AG09309 (cell line): Measurements from ENCODE around the gene PLCB2.

ENCODE experiments used
- DNase-seq: peaks from one replicate; pipeline ENCODE4 v3.0.0-alpha.2; 2010; ENCODE audit warnings: low read depth
- H3K4me3 ChIP-seq: 2 replicates; pipeline ENCODE4 v1.5.1; 2011; ENCODE audit warnings: mild to moderate bottlenecking, low read depth, low read length, moderate library complexity; ENCODE audit not compliant: control insufficient read depth
- TF ChIP-seq, protein P1 (sequence below): IDR thresholded peaks from 2 replicates; pipeline ENCODE4 v1.5.1; 2011; ENCODE audit warnings: mild to moderate bottlenecking, low read depth, low read length, inconsistent platforms; ENCODE audit not compliant: insufficient read depth, control insufficient read depth; ENCODE audit errors: missing control alignments

PLCB2 gene

DNA sequence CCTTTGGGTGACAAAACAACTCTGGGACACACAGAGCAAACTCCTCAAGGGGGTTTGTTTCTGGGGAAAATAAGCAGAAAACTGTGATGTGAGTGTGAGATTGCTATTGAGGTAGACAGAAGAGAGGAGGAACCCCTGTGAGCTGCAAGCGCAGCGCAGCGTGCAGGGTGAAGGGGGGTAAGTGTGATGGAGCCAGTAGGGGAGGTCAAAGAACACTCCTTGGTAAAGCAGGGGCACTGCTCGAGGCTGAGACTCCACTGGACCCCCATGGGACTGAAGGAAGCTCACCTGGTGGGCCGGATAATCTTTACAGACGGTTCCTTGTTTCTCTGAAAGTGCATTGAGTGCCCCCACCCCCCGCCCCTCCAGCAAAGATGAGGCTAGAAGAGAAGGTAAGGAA is 23.3 kb upstream of the PLCB2 start:
- no peak for DNase-seq
- H3K4me3 ChIP-seq: no peak overlapping the region
- TF ChIP-seq, protein P1, sequence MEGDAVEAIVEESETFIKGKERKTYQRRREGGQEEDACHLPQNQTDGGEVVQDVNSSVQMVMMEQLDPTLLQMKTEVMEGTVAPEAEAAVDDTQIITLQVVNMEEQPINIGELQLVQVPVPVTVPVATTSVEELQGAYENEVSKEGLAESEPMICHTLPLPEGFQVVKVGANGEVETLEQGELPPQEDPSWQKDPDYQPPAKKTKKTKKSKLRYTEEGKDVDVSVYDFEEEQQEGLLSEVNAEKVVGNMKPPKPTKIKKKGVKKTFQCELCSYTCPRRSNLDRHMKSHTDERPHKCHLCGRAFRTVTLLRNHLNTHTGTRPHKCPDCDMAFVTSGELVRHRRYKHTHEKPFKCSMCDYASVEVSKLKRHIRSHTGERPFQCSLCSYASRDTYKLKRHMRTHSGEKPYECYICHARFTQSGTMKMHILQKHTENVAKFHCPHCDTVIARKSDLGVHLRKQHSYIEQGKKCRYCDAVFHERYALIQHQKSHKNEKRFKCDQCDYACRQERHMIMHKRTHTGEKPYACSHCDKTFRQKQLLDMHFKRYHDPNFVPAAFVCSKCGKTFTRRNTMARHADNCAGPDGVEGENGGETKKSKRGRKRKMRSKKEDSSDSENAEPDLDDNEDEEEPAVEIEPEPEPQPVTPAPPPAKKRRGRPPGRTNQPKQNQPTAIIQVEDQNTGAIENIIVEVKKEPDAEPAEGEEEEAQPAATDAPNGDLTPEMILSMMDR: no peak

DNA sequence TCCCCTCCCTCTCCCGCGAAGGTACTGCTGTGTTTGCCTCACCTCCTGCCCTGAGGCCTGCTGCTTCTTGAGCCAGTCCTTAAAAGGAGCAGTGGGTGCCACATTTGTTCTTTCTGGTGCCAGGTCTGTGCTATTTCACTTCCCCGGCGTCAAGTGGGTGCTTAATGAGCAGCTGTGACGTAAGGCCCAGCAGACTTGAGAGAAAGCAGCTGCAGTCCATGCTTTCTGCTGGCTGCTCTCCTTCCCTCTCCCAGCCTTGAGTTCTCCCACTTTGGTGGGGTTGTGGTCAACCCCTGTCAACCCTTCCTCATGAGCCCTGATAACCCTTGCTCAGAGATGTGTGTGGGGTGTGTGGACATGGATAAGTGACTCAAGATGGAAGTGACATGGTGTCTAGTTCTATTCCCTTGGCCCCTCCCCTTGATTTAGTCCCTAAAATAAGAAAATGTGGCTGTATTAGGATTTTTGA is 22.7 kb upstream of the PLCB2 start:
- TF ChIP-seq, protein P1: no peak
- H3K4me3 ChIP-seq: no peak overlapping the region
- DNase-seq: no peak

DNA sequence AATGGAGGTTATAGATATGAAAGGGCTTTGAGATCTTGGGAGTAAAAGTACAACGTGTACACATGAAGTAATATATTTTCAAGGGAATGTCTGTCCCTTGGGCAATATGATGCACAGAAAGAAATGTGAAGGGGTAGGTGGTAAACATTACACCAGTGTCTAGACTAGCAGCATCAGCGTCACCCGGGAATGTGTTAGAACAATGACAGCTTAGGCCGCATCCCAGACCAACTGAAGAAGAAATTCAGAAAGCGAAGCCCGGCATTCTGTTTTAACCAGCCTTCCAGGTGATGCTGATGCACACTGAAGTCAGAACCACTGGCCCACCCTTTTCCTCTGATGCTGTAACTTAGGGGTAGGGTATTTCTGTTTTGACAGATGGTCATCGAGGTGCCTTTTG is 22.1 kb upstream of the PLCB2 start:
- DNase-seq: no peak
- no peak overlapping the region for H3K4me3 ChIP-seq
- TF ChIP-seq, protein P1: no peak

DNA sequence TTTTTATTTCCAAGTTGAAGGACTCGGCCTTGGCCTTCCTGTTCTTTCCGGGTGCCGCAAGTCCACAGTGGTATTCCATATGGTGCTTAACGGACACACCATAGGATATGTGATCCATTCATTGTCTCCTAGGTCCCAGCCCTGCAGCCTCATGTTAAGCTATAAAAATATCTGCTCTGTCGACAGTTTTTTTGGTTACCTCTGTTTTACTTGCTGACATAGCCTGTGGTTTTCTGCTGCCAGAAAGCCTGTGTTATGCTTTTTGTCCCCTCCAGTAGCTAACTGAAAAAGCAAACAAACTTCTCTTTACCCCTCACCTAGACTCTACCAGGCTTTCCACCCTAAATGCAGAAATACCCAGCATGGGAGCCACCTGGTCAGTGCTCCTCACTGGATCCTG is 21.0 kb upstream of the PLCB2 start:
- TF ChIP-seq, protein P1: no peak
- DNase-seq: no peak
- H3K4me3 ChIP-seq: no peak overlapping the region

DNA sequence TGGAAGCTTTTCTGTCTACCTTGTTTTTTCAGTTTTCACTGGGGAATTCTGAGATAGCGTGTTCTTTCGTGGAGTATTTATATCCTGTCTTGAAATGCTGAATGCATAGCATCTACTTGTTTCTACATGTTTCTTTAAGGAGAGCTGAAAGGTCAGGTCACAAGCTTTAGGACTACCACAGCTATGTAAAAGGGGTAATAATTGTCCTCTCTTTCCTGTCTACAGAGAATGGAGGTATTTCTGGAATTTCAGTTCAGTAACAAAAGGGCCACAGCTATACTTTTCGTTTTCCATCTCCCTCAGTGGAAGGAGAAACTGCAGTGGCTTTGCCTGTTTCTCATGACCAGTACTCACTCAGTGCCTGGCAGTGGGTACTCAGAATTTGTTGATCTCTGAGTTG is 20.4 kb upstream of the PLCB2 start:
- no peak overlapping the region for H3K4me3 ChIP-seq
- no peak for DNase-seq
- TF ChIP-seq, protein P1: no peak

DNA sequence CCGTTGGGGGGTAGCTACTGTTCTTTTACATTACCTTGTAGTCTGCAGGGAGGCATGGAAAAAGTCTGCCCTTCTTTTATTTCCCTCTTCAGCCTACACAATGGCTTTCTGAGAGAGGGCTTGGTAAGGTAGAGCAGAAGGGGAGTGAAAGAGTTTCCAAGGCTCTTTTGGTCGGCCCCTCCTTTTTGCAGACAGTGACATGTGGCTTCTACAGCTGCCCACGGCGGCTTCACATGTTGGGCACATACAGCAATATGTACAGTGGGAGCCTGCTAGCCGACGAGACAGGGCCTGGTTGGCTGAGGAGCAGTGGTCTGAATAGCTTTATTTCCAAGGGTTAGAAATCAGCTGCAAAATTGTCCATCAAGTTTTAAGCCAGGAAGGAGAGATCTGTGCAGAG is 19.7 kb upstream of the PLCB2 start:
- TF ChIP-seq, protein P1: no peak
- H3K4me3 ChIP-seq: no peak overlapping the region
- no peak for DNase-seq

DNA sequence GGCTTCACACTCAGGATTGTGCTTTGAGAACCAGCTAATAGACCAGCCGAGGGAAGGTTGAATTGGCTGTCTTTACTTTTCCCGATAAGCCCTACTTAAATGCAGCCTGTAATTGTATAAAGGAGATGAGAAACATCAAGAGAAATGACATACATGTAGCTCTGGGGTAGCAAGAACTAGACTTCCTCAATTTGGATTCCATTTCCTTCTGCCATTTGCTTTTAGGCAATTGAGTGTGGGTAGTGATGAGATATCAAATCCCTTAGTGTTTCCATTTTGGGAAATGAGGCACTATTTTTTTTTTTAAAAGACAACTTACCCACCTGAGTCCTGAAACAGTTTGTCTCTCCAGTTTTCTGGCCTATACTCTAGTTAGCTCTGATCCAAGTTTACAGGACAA is 18.0 kb upstream of the PLCB2 start:
- DNase-seq: no peak
- H3K4me3 ChIP-seq: no peak overlapping the region
- TF ChIP-seq, protein P1: no peak
